ENCODE results near the gene TSPAN5.

- TF ChIP-seq POLR2A (IDR thresholded peaks at IDR 0.05) (no peak), CTCF (IDR thresholded peaks at IDR 0.05) (no peak)
Measured at GRCh38 chr4:98498774-98499173, 159.6 kb downstream of the TSPAN5 start.

Data from prostate gland (tissue), 2 donors.